Inferior parietal cortex (tissue), 1 donor: ENCODE data around the gene BTD.
A peak's percentile ranks its signal among the peaks of the same experiment; 100 is the strongest.

Experiments used
- DNase-seq: peaks from one replicate; pipeline ENCODE4 v3.0.0-alpha.2; 2016; ENCODE audit errors: extremely low spot score

Gene BTD

DNA sequence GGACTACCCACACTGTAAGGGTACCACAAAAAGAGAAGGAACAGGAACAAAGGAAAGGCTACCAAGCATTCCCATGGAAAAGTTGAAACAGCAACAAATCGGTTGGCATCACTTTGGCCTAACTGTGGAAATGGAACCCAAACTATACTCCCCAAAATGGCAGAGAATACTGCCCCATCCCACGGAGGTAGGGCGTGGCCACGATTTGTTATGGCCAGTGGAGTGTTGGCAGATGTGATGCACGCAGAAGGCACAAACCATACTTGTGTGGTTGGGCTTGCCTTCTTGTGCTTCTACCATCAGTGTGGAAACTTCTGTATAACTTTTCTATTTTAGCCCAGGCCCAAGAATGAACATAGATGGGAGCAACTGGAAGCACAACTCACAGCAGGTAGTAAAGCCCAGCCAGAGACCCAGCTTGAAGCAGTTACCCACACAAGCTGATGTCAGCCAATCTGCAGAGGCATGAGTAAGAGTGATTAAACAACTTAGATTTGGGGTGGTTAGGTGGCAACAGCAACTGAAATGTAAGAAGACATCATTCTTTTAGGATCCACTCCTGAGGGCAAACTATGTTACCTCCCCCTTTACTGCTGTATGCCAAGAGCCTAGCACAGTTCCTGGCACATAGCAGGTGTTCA, 64.1 kb downstream of the BTD start:
- no peak for DNase-seq

DNA sequence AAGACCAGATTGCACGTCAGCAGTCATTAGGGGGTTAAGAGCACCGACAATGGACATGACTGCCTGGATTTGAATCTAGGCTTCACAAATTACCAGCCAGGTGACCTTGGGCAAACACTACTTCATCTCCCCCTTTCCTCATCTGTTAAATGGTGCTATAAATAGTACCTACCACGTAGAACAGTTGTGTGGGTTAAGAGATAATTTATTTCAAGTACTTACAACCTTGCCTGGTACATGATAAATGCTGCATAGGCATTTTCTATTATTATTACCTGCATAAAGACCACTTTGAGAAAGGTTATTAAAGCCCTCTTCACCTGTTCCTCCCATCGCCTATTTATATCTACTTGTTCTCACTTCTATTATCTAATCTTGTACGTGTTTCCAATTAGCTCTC, 64.7 kb downstream of the BTD start:
- no peak for DNase-seq

DNA sequence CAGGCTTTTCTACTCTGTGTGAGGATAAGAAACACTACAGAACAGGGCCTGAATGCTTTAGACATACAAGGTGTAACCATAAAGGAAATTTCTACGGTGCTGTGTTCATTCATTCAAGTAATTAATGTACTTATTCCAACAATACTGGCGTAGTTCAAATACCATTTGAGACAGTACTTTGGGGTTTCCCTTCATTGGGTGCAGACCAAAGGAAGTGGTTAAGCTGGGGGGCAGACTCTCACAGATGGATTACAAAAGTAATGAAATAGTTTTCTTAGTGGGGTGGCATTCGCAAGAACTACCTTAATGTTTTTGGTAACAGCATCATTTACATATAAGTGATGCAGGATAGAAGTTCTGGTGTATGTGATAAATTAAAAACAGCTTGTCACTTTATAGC, 65.9 kb downstream of the BTD start:
- no peak for DNase-seq

DNA sequence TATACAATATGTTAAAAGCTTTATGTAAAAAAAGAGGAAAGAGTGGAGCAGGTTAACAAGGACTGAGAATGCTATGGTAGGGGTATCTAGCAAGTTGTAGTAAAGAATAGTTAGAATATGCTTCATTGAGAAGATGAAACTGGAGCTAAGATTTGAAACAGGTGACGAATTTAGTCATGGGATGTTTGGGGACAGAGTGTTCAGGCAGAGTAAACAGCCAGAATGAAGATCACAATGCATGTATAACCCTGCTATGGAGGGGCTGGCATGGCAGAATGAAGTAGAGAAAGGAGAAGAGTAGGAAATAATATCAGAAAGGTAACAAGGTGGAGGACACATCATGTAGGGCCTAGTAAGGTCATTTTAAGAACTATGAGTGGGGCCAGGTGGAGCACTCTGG, 72.0 kb downstream of the BTD start:
- DNase-seq, result no peak

DNA sequence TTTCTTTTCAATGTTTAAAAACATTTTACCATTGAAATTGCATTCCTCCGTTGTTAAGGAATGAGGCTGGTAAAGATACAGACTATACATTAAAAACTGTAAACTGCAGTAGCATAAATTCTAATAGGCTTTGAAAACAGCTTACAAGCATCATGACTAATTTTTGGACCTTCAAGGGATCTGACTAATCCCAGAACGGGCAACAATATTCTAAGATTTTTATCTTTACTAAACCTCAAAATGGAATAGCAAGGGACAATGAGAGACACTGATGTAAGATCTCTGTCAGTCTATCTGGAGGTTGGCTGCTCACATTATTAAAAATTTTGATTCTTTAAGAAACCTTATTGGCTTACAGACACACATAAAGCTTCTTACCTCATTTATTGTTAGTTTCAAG, 74.7 kb downstream of the BTD start:
- no peak for DNase-seq

DNA sequence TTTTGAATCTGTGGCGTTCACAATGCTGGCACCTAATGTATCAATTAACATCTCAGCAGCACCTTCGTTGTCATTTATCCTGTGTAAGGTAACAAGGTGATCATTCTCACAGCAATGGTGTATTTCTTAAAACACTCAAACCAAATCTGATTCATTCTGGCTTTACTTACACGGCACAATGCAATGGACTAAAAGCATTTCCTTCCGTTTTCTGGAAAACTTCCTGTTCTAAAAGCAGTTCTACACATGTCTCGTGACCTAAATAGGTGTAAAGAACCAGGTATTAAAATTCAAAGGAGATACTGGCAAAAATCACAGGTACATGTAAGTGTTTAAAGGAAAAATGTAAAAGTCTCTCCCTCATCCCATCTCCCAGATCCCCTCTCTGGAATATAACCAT, 77.8 kb downstream of the BTD start:
- DNase-seq, result no peak

DNA sequence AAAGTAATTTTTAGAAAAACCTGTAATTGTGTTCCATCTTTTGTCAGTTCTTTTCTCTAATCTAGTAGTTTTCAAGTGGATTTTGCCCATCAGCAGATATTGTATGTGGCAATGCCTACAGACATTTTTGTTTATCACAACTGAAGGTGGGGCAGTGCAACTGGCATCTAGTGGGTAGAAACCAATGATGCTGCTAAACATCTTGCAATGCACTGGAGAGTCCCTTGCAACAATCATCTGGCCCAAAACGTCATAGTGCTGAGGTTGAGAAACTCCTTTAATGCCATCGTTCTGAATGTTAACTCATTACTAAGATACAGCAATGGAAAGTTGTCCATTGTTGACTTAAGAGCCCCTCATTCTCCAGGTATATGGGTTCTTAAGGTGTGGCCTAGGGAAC, 80.1 kb downstream of the BTD start:
- DNase-seq, result no peak

DNA sequence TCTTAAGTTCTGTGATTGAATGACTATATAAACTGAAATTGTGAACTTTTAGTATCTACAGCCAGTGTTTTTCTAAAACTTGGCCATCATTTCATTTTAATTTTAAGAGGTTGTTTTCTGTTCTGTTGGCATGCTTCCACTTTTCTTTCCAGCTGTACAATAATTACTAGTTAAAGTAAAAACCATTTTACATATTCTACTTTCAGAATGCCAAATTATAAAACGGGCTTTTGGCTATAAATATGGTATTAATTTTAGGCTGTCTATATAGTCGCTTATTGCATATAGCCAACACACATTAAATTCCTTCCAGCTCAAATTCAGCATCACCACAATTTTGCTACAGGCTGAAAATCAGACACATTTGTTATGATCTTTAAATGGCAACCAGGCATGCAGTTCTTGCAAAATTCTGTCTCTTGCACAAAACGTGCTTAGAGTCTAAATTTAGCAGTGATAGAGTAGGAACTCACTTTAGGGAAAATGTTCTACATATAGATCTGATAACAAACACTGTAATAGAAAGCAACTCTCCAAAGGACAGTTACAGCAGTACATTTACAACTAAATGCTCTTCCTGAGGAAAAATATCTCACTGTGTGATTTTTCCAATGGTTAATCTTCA, 81.1 kb downstream of the BTD start:
- DNase-seq, result peak; percentile 64

DNA sequence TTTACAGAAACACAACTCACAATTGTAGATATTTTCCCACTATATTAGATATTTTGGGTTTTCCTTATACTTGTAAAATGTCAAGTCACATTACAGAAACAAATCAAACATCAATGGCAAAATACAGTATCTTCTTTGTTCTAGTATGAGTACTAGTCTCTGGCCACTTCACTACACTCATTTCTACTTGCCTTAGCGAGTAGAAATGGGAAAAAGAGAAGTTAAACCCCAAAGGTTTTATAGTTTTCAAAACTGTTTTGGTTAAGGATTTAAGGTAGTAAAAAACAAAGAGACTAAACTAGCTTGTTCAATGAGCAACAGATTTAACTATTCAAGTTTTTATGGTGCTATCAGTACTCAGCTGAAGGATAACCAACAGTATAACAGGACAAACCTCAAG, 81.7 kb downstream of the BTD start:
- no peak for DNase-seq

DNA sequence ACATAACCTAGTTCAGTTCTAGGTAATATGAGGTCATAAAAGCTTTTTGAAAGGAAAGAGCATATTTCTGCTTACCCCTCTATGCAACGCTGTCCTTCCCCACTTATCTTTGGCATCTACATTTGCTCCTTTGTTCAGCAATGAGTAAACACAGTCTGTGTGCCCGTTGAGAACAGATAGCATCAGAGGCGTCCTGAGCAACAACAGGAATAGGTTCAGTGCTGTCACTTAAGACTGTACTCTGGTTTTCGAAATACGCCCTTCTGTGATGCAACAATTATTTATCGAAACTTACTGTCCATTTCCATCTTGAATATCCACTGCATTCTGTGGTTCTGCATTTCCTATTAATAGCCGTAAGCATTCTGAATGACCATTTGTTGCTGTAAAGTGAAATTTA, 84.4 kb downstream of the BTD start:
- no peak for DNase-seq

DNA sequence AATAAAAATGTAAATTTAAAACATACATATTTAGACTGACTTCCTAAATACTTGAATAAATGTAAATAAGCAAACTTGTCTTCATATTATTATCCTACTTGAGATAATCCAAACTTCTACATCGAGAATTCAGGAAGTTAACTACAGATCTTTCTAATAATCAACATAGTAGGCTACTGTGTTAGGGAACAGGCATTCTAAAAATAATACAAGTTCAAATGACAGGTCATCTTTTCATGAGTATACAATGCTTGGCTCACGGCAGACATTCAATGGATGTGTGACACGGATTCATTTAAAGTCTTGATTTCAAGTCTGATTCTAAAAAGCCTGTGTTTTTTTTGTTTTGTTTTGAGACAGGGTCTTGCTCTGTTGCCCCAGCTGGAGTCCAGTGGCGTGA, 88.7 kb downstream of the BTD start:
- DNase-seq, result no peak

DNA sequence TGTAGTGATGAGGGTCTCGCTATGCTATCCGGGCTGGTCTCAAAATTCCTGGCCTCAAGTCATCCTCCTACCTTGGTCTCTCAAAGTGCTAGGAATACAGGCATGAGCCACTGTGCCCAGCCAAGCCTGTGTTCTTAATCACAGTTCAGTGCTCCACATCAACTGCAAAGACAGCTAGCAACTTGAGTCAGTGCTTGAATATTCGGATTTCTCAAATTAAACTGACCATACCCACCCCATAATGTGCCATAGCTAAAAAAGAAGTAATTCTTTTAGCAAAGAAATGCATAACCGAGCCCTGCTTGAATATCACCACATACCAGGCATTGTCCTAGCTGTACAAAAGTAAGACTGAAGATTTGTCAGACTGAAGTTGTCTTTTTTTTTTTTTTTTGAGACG, 89.2 kb downstream of the BTD start:
- no peak for DNase-seq

DNA sequence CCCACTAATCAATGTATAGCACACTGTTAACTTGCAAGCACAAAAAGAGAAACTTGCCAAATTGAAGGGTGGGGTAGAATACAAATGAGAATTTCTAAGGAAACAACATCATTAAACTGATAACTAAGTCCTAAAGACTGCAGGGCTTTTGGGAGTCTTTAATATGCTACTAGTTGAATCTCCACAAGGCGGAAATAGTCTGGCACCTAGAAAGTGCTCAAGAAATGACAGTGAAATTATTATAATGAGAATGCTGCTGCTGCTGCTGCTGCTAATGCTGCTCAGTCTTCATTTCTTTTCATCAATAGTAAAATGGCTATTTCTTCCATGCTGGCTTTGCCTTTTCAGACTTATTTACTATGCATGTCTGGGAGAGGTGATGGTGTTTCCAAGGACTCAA, 91.8 kb downstream of the BTD start:
- DNase-seq, result no peak

DNA sequence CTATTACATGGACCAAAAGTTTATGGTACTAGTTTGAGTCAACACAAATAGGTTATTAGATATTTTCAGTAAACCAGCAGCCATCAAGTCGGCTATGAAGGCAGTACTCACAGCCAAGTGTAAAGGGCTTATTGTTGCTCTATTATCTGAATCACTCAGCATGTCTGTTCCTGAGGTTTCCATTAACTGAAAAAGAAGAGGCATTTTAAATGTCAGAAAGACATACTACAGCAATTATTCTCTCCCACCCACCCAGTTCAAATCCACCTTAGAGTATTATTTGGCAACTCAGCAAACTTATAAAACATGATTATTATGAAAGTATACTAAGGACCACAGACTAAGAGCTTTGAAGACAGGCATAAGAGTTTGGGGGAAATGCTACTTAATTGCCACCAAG, 93.1 kb downstream of the BTD start:
- no peak for DNase-seq
